ENCODE measurements around the gene TWF2. TPM values are rescaled to one million over a fixed set of nuclear protein-coding genes. Genes with fewer than 3 reads are reported as not detected.
A peak's percentile ranks its signal among the peaks of the same experiment; 100 is the strongest.

The TWF2 gene
- total and polyA plus RNA-seq, 2 of the 13 experiments (the other 11 are each of a cell fraction or from before 2014, with no cell fraction given) = 45.5 to 108 TPM

DNA sequence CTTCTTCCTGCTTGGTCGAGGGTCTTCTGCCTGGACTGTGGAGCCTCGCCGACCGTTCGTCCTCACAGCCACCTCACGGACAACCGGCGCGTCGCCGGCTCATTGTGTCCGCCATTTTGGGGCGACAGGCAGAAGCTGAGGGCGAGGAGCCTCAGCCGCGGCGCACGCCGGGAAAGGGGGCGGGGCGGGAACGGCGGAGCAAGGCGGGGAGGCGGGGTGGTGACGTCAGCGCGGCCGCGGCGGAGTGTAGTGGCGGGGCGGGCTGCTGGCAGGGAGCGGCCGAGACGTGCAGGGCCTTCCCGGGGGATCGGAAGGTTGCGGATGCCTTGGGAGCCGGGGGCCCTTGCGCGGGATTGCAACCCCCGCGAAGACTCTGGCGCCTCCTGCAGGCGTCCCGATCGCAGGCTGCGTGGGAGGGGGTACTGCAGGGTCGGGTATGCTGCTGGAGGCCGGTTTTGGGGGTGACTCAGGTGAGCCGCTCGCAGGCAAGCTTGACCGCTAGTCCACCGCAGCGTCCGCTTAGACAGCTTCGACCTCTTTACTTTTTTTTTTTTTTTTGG is 39.6 kb upstream of the TWF2 start, which contains the start of gene WDR82 (continued):
- no peak for TF ChIP-seq TSC22D2 (CRISPR knock-in tag; IDR thresholded peaks at IDR 0.05; ENCODE audit: borderline replicate concordance)
- TF ChIP-seq, protein P1, sequence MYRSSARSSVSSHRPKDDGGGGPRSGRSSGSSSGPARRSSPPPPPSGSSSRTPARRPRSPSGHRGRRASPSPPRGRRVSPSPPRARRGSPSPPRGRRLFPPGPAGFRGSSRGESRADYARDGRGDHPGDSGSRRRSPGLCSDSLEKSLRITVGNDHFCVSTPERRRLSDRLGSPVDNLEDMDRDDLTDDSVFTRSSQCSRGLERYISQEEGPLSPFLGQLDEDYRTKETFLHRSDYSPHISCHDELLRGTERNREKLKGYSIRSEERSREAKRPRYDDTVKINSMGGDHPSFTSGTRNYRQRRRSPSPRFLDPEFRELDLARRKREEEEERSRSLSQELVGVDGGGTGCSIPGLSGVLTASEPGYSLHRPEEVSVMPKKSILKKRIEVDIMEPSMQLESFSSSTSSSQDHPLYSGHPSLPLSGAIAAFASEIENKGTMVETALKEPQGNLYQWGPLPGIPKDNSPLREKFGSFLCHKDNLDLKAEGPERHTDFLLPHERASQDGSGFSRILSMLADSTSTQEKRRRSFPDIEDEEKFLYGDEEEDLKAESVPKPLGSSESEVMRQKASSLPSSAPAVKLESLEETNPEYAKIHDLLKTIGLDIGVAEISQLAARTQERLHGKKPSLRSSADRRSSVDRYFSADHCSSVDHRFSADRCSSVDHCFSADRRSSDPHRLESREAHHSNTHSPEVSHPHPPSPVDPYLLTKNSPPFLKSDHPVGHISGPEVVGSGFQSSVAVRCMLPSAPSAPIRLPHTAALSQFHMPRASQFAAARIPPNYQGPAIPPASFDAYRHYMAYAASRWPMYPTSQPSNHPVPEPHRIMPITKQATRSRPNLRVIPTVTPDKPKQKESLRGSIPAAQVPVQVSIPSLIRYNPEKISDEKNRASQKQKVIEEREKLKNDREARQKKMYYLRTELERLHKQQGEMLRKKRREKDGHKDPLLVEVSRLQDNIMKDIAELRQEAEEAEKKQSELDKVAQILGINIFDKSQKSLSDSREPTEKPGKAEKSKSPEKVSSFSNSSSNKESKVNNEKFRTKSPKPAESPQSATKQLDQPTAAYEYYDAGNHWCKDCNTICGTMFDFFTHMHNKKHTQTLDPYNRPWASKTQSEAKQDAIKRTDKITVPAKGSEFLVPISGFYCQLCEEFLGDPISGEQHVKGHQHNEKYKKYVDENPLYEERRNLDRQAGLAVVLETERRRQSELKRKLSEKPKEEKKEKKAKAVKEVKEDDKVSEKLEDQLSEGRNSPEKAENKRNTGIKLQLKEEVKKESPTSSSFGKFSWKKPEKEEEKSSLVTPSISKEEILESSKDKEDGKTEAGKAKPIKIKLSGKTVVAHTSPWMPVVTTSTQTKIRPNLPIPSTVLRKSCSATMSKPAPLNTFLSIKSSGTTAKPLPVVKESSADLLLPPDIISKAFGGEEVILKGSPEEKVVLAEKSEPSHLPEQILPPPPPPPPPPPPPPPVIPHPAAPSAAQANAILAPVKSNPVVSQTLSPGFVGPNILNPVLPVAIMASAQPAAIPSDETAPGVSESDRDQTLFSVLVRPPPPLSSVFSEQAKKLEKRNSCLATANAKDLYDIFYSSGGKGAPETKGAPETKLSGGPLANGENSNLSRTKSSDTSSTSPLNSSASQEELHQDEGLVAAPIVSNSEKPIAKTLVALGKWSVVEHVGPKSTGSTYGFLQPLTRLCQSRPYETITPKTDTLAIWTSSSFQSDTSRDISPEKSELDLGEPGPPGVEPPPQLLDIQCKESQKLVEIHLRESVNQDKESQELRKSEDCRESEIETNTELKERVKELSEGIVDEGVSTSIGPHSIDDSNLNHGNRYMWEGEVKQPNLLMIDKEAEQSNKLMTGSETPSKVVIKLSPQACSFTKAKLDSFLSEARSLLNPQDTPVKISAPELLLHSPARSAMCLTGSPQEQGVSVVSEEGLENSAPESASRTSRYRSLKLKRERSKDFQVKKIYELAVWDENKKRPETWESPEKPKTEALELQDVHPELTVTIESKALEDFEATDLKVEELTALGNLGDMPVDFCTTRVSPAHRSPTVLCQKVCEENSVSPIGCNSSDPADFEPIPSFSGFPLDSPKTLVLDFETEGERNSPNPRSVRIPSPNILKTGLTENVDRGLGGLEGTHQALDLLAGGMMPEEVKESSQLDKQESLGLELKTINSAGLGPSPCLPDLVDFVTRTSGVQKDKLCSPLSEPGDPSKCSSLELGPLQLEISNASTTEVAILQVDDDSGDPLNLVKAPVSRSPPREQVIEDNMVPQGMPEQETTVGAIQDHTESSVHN (CRISPR knock-in tag; IDR thresholded peaks at IDR 0.05) = no peak
- no peak for TF ChIP-seq ZNF30 (CRISPR knock-in tag; IDR thresholded peaks at IDR 0.05)
- TF ChIP-seq, protein P2, sequence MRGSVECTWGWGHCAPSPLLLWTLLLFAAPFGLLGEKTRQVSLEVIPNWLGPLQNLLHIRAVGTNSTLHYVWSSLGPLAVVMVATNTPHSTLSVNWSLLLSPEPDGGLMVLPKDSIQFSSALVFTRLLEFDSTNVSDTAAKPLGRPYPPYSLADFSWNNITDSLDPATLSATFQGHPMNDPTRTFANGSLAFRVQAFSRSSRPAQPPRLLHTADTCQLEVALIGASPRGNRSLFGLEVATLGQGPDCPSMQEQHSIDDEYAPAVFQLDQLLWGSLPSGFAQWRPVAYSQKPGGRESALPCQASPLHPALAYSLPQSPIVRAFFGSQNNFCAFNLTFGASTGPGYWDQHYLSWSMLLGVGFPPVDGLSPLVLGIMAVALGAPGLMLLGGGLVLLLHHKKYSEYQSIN (CRISPR knock-in tag; IDR thresholded peaks at IDR 0.05; ENCODE audit: borderline replicate concordance) = no peak
- TF ChIP-seq BRCA1 (CRISPR knock-in tag; IDR thresholded peaks at IDR 0.05) = peak; percentile 78; the same call in 1 of the 2 replicates
- TF ChIP-seq KDM5A (IDR thresholded peaks at IDR 0.05; ENCODE audit: borderline replicate concordance, low read length) = no peak
- TF ChIP-seq ZNF691 (CRISPR knock-in tag; IDR thresholded peaks at IDR 0.05; ENCODE audit: borderline replicate concordance, low read depth) = 0 out of 2 replicates have a peak, but pooled peaks have one; percentile 50
- peak; percentile 57; the same call in 1 of the 3 replicates for TF ChIP-seq MXI1 (IDR thresholded peaks at IDR 0.05; ENCODE audit: borderline replicate concordance, low read depth, low read length)
- TF ChIP-seq SATB2 (CRISPR knock-in tag; IDR thresholded peaks at IDR 0.05) = 0 out of 2 replicates have a peak, but pooled peaks have one; percentile 63
- TF ChIP-seq ZNF329 (CRISPR knock-in tag; IDR thresholded peaks at IDR 0.05; ENCODE audit: low read depth) = no peak; the same call in 1 of the 2 replicates
- peak; percentile 78 for TF ChIP-seq ZNF883 (CRISPR knock-in tag; IDR thresholded peaks at IDR 0.05; ENCODE audit: not compliant biosample characterization)
- no peak for TF ChIP-seq SMAD3 (CRISPR knock-in tag; IDR thresholded peaks at IDR 0.05)
- TF ChIP-seq SNRNP70 (IDR thresholded peaks at IDR 0.05; ENCODE audit: low read depth, low read length) = no peak
- TF ChIP-seq, protein P3, sequence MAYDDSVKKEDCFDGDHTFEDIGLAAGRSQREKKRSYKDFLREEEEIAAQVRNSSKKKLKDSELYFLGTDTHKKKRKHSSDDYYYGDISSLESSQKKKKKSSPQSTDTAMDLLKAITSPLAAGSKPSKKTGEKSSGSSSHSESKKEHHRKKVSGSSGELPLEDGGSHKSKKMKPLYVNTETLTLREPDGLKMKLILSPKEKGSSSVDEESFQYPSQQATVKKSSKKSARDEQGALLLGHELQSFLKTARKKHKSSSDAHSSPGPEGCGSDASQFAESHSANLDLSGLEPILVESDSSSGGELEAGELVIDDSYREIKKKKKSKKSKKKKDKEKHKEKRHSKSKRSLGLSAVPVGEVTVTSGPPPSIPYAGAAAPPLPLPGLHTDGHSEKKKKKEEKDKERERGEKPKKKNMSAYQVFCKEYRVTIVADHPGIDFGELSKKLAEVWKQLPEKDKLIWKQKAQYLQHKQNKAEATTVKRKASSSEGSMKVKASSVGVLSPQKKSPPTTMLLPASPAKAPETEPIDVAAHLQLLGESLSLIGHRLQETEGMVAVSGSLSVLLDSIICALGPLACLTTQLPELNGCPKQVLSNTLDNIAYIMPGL (CRISPR knock-in tag; IDR thresholded peaks at IDR 0.05; ENCODE audit: borderline replicate concordance in 1 of 2, low read depth in 1 of 2) = peak in 1 of 2 experiments; percentile 59; a peak in 2 of 4 replicates
